ENCODE data around the gene UBA5. TPM values are rescaled to one million over a fixed set of nuclear protein-coding genes. Genes with fewer than 3 reads are reported as not detected.

The UBA5 gene
- total and polyA plus RNA-seq, 9 of the 15 experiments (the other 6 are each of a cell fraction or from before 2014, with no cell fraction given), result 8.1 to 71.1 (median 29.4) TPM

GRCh38 chr3:132616780-132617179, 43.3 kb upstream of the UBA5 start (continued):
- TF ChIP-seq ARID3B (CRISPR knock-in tag; IDR thresholded peaks at IDR 0.05; ENCODE audit: borderline replicate concordance) (no peak), HOXB6 (CRISPR knock-in tag; IDR thresholded peaks at IDR 0.05; ENCODE audit: borderline replicate concordance) (no peak), ARID3A (IDR thresholded peaks at IDR 0.05; ENCODE audit: borderline replicate concordance, low read depth, low read length) (no peak), JUN (IDR thresholded peaks at IDR 0.05; ENCODE audit: borderline replicate concordance, low read depth, low read length) (no peak), JUN (CRISPR knock-in tag; IDR thresholded peaks at IDR 0.05; ENCODE audit: borderline replicate concordance) (no peak), THRAP3 (IDR thresholded peaks at IDR 0.05; ENCODE audit: borderline replicate concordance) (no peak), ZEB2 (IDR thresholded peaks at IDR 0.05) (no peak), ZNF436 (CRISPR knock-in tag; IDR thresholded peaks at IDR 0.05) (no peak), ATF7 (IDR thresholded peaks at IDR 0.05) (no peak)

- no peak overlapping the region for H3K27ac ChIP-seq (ENCODE audit: extremely low read depth, low read depth, low read length)
These were observed 38.0 kb upstream of the UBA5 start for GRCh38 chr3:132622148-132622547.

More at GRCh38 chr3:132622148-132622547, 38.0 kb upstream of the UBA5 start:
- 27% methylated on average over 1 of the region's 1 CpG for WGBS (ENCODE audit: insufficient coverage, low coverage, missing lambda C conversion rate)
- ATAC-seq (no peak), FAIRE-seq (no peak), DNase-seq (ENCODE audit: extremely low read depth in 1 of 4, low spot score in 3 of 4) (no peak)
- Histone ChIP-seq H3K9ac (ENCODE audit: insufficient read depth in 1 of 2, low read depth in 2 of 2, low read length in 2 of 2) (no peak overlapping the region), H3K79me2 (ENCODE audit: control insufficient read depth, insufficient read depth, low read length) (no peaks in the 10 kb centered on the region), H3K27me3 (ENCODE audit: control insufficient read depth in 2 of 2, insufficient read depth in 2 of 2, low read length in 2 of 2) (no peaks in the 10 kb centered on the region), H2AFZ (ENCODE audit: low read depth, low read length) (no peak overlapping the region), H3K4me1 (replicated peaks in 1 of 2; ENCODE audit: control insufficient read depth in 2 of 2, insufficient read depth in 2 of 2, low read length in 2 of 2) (no peaks in the 10 kb centered on the region), H3K4me3 (no peak overlapping the region), H3K36me3 (ENCODE audit: control insufficient read depth, insufficient read depth, low read length) (no peaks in the 10 kb centered on the region), H4K20me1 (replicated peaks; ENCODE audit: control insufficient read depth, insufficient read depth, low read length) (no peaks in the 10 kb centered on the region), H3K9me1 (ENCODE audit: control insufficient read depth, insufficient read depth, low read length) (no peaks in the 10 kb centered on the region), H3K9me3 (replicated peaks; ENCODE audit: control insufficient read depth, insufficient read depth, low read depth, low read length) (no peaks in the 10 kb centered on the region), H3K4me2 (ENCODE audit: insufficient read depth, low read length) (no peak overlapping the region)
- in situ Hi-C loops (cut with MboI), result no loop called here
- BruUV-seq (replicated peaks), result no TSS peak
- intact Hi-C loops (cut with micrococcal nuclease), result no loop called here
- CTCF ChIA-PET (ENCODE audit: low intra/inter-chr PET ratio), result no interaction called here
- TF ChIP-seq BCLAF1 (IDR thresholded peaks at IDR 0.05; ENCODE audit: borderline replicate concordance in 1 of 2, control insufficient read depth in 1 of 2, low read depth in 2 of 2, low read length in 1 of 2), result no peak
- POLR2A ChIA-PET, result no interaction called here

All from K562 (cell line).